NCI-H82 treated with DMSO at 0.1 percent for 48 hours (cell line): ENCODE results near the gene GLDN.
"Not testable (repeated sequence)": the region's sequence is repeated elsewhere in the genome, so short reads cannot be mapped to it uniquely, and the experiment has no call there.

Experiments used
- DNase-seq: peaks from one replicate; lab custom pipeline; 2025; ENCODE audit not compliant: unreplicated experiment; lab: John Stamatoyannopoulos, UW

The GLDN gene

GRCh38 chr15:51443282-51443914 is 101.9 kb downstream of the GLDN start:
- no peak for DNase-seq

- DNase-seq: no peak
Observed at GRCh38 chr15:51444112-51444511, 102.7 kb downstream of the GLDN start.

- DNase-seq: no peak
Observed at GRCh38 chr15:51444807-51445206, 103.4 kb downstream of the GLDN start.

- DNase-seq: not testable (repeated sequence)
Observed at GRCh38 chr15:51446029-51446744, 104.7 kb downstream of the GLDN start.

GRCh38 chr15:51447855-51448621 is 106.6 kb downstream of the GLDN start:
- DNase-seq: no peak

- DNase-seq: no peak
Observed at GRCh38 chr15:51448622-51449399, 107.4 kb downstream of the GLDN start.

GRCh38 chr15:51450001-51450400 is 108.5 kb downstream of the GLDN start:
- DNase-seq: no peak
